GM23338 (cell line): Measurements from ENCODE around the gene HDAC9. TPM values are rescaled to one million over a fixed set of nuclear protein-coding genes. Genes with fewer than 3 reads are reported as not detected.

Source experiments
- ATAC-seq: fragments of 200-7000 bp; cut with Tn5 transposase; 3 replicates; pipeline ENCODE4 v1.9.1; 2020
- DNase-seq: peaks from one replicate; pipeline ENCODE4 v3.0.0-alpha.2; 2015; ENCODE audit warnings: low spot score
- H2AFZ ChIP-seq: fragments of 200-600 bp; sonication (generic); 2 replicates; pipeline ENCODE4 v1.8.0; 2016; ENCODE audit warnings: antibody characterized with exemption, mild to moderate bottlenecking, moderate library complexity
- H3F3A ChIP-seq: fragments of 200-600 bp; sonication (generic); replicated peaks from 2 replicates; pipeline ENCODE4 v1.8.0; 2017; ENCODE audit warnings: antibody characterized with exemption, mixed run types, low read depth
- H3K27ac ChIP-seq: fragments of 200-600 bp; sonication (generic); 2 replicates; pipeline ENCODE4 v1.6.1; 2016; ENCODE audit warnings: low read depth
- H3K27me3 ChIP-seq: fragments of 200-600 bp; sonication (generic); 2 replicates; pipeline ENCODE4 v1.8.0; 2016; ENCODE audit warnings: mild to moderate bottlenecking, mixed run types, moderate library complexity; ENCODE audit not compliant: insufficient read depth
- H3K36me3 ChIP-seq: fragments of 200-600 bp; sonication (generic); 2 replicates; pipeline ENCODE4 v1.8.0; 2016; ENCODE audit warnings: mild to moderate bottlenecking; ENCODE audit not compliant: insufficient read depth
- H3K4me1 ChIP-seq: fragments of 200-600 bp; sonication (generic); 2 replicates; pipeline ENCODE4 v1.8.0; 2016; ENCODE audit warnings: mild to moderate bottlenecking, moderate library complexity; ENCODE audit not compliant: insufficient read depth
- H3K4me2 ChIP-seq: fragments of 200-600 bp; sonication (generic); 2 replicates; pipeline ENCODE4 v1.7.1; 2017; ENCODE audit warnings: mixed run types
- H3K4me3 ChIP-seq: fragments of 200-600 bp; sonication (generic); 2 replicates; pipeline ENCODE4 v1.6.1; 2016; ENCODE audit warnings: mixed run types
- H3K79me2 ChIP-seq: fragments of 200-600 bp; sonication (generic); replicated peaks from 2 replicates; pipeline ENCODE4 v1.8.0; 2017; ENCODE audit warnings: mild to moderate bottlenecking; ENCODE audit not compliant: insufficient read depth
- H3K9me2 ChIP-seq: fragments of 200-600 bp; sonication (generic); 2 replicates; pipeline ENCODE4 v1.8.0; 2017; ENCODE audit not compliant: insufficient read depth
- H4K20me1 ChIP-seq: fragments of 200-600 bp; sonication (generic); replicated peaks from 2 replicates; pipeline ENCODE4 v1.8.0; 2017; ENCODE audit warnings: mild to moderate bottlenecking; ENCODE audit not compliant: insufficient read depth
- H3K27ac Mint-ChIP-seq: 2 replicates; pipeline ENCODE4 v1.8.0; 2020; ENCODE audit warnings: inconsistent platforms, mild to moderate bottlenecking, moderate library complexity, mixed read lengths
- H3K27me3 Mint-ChIP-seq: 3 replicates; pipeline ENCODE4 v1.8.0; 2022; ENCODE audit warnings: low read depth, mild to moderate bottlenecking, moderate library complexity, mixed read lengths, inconsistent platforms; ENCODE audit not compliant: insufficient read depth, poor library complexity
- H3K36me3 Mint-ChIP-seq: 3 replicates; pipeline ENCODE4 v1.8.0; 2021; ENCODE audit warnings: low read depth, mild to moderate bottlenecking, inconsistent platforms, moderate library complexity, mixed read lengths
- H3K4me1 Mint-ChIP-seq: 3 replicates; pipeline ENCODE4 v1.8.0; 2020; ENCODE audit warnings: mild to moderate bottlenecking, inconsistent platforms, mixed read lengths
- H3K4me3 Mint-ChIP-seq: 3 replicates; pipeline ENCODE4 v1.8.0; 2021; ENCODE audit warnings: moderate library complexity, mild to moderate bottlenecking, inconsistent platforms, mixed read lengths
- H3K9me3 Mint-ChIP-seq: 3 replicates; pipeline ENCODE4 v1.8.0; 2020; ENCODE audit warnings: moderate library complexity, mild to moderate bottlenecking, inconsistent platforms, mixed read lengths
- CREB1 ChIP-seq: fragments of 250-450 bp; sonication (Bioruptor Pico); IDR thresholded peaks from 2 replicates; pipeline ENCODE4 v1.5.0; 2020; ENCODE audit warnings: low read depth, mild to moderate bottlenecking, moderate library complexity
- EZH2 ChIP-seq: fragments of 200-600 bp; sonication (generic); IDR thresholded peaks from one replicate; pipeline ENCODE4 v1.8.0; 2017; ENCODE audit warnings: antibody characterized with exemption, mild to moderate bottlenecking, low read depth; ENCODE audit not compliant: unreplicated experiment
- EZH2phosphoT487 ChIP-seq: fragments of 200-600 bp; sonication (generic); IDR thresholded peaks from one replicate; pipeline ENCODE4 v1.8.1; 2018; ENCODE audit warnings: antibody characterized with exemption; ENCODE audit not compliant: unreplicated experiment
- JUNB ChIP-seq: IDR thresholded peaks from one replicate; pipeline ENCODE4 v1.6.1; 2016; ENCODE audit warnings: antibody characterized with exemption; ENCODE audit not compliant: unreplicated experiment
- NANOG ChIP-seq: IDR thresholded peaks from 2 replicates; pipeline ENCODE4 v1.6.1; 2016; ENCODE audit warnings: antibody characterized with exemption, borderline replicate concordance
- POLR2AphosphoS5 ChIP-seq: IDR thresholded peaks from 2 replicates; pipeline ENCODE4 v1.6.1; 2016; ENCODE audit warnings: antibody characterized with exemption, low read depth
- STAT1 ChIP-seq: IDR thresholded peaks from one replicate; pipeline ENCODE4 v1.6.1; 2016; ENCODE audit warnings: antibody characterized with exemption; ENCODE audit not compliant: unreplicated experiment
- ZNF114 ChIP-seq: fragments of 250-450 bp; sonication (Bioruptor Pico); IDR thresholded peaks from 2 replicates; pipeline ENCODE4 v1.5.0; 2020; ENCODE audit warnings: mild to moderate bottlenecking, moderate library complexity
- ZNF331 ChIP-seq: fragments of 250-450 bp; sonication (Bioruptor Pico); IDR thresholded peaks from 2 replicates; pipeline ENCODE4 v1.5.0; 2020; ENCODE audit warnings: low read depth, mild to moderate bottlenecking, moderate library complexity
- polyA plus RNA-seq: library from polyadenylated mRNA; unstranded; fragments of >200 nt; fragmentation: Nextera tagmentation; extraction: Ambion mirVana; gene quantifications from 2 replicates; pipeline ENCODE4 v1.2.1, GENCODE V29; 2016
- total RNA-seq: library from RNA; depleted of rRNA; stranded (reverse); fragments of >200 nt; shearing (Covaris generic); gene quantifications from 2 replicates; pipeline ENCODE4 v1.2.3, GENCODE V29; 2014
- TF ChIP-seq, protein P1 (sequence below): IDR thresholded peaks from 2 replicates; pipeline ENCODE4 v1.6.1; 2016; ENCODE audit warnings: antibody characterized with exemption
- TF ChIP-seq, protein P2 (sequence below), 2 experiments: fragments of 200-600 bp in 1 of 2; sonication (generic) in 1 of 2; conservative IDR thresholded peaks; 2 replicates each; pipeline versions ENCODE4 v1.5.1 to v1.6.1; 2016 to 2017; ENCODE audit warnings: antibody characterized with exemption in 2 of 2, low read depth in 2 of 2, mild to moderate bottlenecking in 2 of 2, moderate library complexity in 1 of 2
- TF ChIP-seq, protein P3 (sequence below): IDR thresholded peaks from one replicate; pipeline ENCODE4 v1.6.1; 2018; ENCODE audit warnings: antibody characterized with exemption; ENCODE audit not compliant: unreplicated experiment
- TF ChIP-seq, protein P4 (sequence below): fragments of 250-450 bp; sonication (Bioruptor Pico); IDR thresholded peaks from 2 replicates; pipeline ENCODE4 v1.5.0; 2020; ENCODE audit warnings: mild to moderate bottlenecking, moderate library complexity

The HDAC9 gene
- total and polyA plus RNA-seq, 2 experiments from 2014 or later = 8.3 to 18.5 TPM

DNA sequence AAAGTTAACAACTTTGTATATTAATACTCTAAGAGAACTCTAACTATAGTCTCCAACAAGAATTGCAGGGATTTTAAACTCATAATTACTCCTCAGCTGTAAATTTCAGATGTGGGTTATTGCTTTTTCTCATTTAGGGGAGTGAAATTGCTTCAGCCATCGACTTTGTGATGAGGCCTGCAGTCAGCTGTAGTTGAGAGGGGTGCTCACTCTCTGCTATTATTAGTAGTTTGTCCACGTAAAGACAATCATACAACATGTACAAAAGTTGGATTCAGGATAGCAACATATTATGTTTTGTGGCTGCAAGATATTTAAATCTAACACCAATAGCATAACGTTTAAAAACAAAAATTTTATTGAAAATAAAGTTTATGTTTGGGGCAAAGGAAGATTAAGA lies 28.7 kb downstream of the HDAC9 start:
- Histone ChIP-seq H3K9me2 (no peaks in the 10 kb centered on the region), H4K20me1 (no peaks in the 10 kb centered on the region), H3F3A (no peaks in the 10 kb centered on the region), H3K4me1 (no peaks in the 10 kb centered on the region), H3K4me2 (no peak overlapping the region), H3K27ac (no peak overlapping the region), H3K27me3 (no peaks in the 10 kb centered on the region), H3K4me3 (no peak overlapping the region), H3K36me3 (no peaks in the 10 kb centered on the region), H3K79me2 (no peaks in the 10 kb centered on the region), H2AFZ (no peak overlapping the region)
- H3K27ac Mint-ChIP-seq = no peak overlapping the region
- no peaks in the 10 kb centered on the region for H3K36me3 Mint-ChIP-seq
- H3K27me3 Mint-ChIP-seq = no peaks in the 10 kb centered on the region
- no peak for ATAC-seq
- no peak for TF ChIP-seq ZNF331 (CRISPR knock-in tag)
- no peak for TF ChIP-seq STAT1
- TF ChIP-seq, protein P1, sequence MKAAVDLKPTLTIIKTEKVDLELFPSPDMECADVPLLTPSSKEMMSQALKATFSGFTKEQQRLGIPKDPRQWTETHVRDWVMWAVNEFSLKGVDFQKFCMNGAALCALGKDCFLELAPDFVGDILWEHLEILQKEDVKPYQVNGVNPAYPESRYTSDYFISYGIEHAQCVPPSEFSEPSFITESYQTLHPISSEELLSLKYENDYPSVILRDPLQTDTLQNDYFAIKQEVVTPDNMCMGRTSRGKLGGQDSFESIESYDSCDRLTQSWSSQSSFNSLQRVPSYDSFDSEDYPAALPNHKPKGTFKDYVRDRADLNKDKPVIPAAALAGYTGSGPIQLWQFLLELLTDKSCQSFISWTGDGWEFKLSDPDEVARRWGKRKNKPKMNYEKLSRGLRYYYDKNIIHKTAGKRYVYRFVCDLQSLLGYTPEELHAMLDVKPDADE = no peak
- TF ChIP-seq, protein P2, sequence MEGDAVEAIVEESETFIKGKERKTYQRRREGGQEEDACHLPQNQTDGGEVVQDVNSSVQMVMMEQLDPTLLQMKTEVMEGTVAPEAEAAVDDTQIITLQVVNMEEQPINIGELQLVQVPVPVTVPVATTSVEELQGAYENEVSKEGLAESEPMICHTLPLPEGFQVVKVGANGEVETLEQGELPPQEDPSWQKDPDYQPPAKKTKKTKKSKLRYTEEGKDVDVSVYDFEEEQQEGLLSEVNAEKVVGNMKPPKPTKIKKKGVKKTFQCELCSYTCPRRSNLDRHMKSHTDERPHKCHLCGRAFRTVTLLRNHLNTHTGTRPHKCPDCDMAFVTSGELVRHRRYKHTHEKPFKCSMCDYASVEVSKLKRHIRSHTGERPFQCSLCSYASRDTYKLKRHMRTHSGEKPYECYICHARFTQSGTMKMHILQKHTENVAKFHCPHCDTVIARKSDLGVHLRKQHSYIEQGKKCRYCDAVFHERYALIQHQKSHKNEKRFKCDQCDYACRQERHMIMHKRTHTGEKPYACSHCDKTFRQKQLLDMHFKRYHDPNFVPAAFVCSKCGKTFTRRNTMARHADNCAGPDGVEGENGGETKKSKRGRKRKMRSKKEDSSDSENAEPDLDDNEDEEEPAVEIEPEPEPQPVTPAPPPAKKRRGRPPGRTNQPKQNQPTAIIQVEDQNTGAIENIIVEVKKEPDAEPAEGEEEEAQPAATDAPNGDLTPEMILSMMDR (conservative IDR thresholded peaks at IDR 0.05; ENCODE audit: low read depth in 2 of 2) = no peak
- TF ChIP-seq JUNB = no peak
- TF ChIP-seq CREB1 (CRISPR knock-in tag) = no peak
- TF ChIP-seq, protein P3, sequence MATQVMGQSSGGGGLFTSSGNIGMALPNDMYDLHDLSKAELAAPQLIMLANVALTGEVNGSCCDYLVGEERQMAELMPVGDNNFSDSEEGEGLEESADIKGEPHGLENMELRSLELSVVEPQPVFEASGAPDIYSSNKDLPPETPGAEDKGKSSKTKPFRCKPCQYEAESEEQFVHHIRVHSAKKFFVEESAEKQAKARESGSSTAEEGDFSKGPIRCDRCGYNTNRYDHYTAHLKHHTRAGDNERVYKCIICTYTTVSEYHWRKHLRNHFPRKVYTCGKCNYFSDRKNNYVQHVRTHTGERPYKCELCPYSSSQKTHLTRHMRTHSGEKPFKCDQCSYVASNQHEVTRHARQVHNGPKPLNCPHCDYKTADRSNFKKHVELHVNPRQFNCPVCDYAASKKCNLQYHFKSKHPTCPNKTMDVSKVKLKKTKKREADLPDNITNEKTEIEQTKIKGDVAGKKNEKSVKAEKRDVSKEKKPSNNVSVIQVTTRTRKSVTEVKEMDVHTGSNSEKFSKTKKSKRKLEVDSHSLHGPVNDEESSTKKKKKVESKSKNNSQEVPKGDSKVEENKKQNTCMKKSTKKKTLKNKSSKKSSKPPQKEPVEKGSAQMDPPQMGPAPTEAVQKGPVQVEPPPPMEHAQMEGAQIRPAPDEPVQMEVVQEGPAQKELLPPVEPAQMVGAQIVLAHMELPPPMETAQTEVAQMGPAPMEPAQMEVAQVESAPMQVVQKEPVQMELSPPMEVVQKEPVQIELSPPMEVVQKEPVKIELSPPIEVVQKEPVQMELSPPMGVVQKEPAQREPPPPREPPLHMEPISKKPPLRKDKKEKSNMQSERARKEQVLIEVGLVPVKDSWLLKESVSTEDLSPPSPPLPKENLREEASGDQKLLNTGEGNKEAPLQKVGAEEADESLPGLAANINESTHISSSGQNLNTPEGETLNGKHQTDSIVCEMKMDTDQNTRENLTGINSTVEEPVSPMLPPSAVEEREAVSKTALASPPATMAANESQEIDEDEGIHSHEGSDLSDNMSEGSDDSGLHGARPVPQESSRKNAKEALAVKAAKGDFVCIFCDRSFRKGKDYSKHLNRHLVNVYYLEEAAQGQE = no peak
- TF ChIP-seq EZH2phosphoT487 = no peak
- TF ChIP-seq ZNF114 (CRISPR knock-in tag) = no peak
- TF ChIP-seq NANOG = no peak
- TF ChIP-seq, protein P4, sequence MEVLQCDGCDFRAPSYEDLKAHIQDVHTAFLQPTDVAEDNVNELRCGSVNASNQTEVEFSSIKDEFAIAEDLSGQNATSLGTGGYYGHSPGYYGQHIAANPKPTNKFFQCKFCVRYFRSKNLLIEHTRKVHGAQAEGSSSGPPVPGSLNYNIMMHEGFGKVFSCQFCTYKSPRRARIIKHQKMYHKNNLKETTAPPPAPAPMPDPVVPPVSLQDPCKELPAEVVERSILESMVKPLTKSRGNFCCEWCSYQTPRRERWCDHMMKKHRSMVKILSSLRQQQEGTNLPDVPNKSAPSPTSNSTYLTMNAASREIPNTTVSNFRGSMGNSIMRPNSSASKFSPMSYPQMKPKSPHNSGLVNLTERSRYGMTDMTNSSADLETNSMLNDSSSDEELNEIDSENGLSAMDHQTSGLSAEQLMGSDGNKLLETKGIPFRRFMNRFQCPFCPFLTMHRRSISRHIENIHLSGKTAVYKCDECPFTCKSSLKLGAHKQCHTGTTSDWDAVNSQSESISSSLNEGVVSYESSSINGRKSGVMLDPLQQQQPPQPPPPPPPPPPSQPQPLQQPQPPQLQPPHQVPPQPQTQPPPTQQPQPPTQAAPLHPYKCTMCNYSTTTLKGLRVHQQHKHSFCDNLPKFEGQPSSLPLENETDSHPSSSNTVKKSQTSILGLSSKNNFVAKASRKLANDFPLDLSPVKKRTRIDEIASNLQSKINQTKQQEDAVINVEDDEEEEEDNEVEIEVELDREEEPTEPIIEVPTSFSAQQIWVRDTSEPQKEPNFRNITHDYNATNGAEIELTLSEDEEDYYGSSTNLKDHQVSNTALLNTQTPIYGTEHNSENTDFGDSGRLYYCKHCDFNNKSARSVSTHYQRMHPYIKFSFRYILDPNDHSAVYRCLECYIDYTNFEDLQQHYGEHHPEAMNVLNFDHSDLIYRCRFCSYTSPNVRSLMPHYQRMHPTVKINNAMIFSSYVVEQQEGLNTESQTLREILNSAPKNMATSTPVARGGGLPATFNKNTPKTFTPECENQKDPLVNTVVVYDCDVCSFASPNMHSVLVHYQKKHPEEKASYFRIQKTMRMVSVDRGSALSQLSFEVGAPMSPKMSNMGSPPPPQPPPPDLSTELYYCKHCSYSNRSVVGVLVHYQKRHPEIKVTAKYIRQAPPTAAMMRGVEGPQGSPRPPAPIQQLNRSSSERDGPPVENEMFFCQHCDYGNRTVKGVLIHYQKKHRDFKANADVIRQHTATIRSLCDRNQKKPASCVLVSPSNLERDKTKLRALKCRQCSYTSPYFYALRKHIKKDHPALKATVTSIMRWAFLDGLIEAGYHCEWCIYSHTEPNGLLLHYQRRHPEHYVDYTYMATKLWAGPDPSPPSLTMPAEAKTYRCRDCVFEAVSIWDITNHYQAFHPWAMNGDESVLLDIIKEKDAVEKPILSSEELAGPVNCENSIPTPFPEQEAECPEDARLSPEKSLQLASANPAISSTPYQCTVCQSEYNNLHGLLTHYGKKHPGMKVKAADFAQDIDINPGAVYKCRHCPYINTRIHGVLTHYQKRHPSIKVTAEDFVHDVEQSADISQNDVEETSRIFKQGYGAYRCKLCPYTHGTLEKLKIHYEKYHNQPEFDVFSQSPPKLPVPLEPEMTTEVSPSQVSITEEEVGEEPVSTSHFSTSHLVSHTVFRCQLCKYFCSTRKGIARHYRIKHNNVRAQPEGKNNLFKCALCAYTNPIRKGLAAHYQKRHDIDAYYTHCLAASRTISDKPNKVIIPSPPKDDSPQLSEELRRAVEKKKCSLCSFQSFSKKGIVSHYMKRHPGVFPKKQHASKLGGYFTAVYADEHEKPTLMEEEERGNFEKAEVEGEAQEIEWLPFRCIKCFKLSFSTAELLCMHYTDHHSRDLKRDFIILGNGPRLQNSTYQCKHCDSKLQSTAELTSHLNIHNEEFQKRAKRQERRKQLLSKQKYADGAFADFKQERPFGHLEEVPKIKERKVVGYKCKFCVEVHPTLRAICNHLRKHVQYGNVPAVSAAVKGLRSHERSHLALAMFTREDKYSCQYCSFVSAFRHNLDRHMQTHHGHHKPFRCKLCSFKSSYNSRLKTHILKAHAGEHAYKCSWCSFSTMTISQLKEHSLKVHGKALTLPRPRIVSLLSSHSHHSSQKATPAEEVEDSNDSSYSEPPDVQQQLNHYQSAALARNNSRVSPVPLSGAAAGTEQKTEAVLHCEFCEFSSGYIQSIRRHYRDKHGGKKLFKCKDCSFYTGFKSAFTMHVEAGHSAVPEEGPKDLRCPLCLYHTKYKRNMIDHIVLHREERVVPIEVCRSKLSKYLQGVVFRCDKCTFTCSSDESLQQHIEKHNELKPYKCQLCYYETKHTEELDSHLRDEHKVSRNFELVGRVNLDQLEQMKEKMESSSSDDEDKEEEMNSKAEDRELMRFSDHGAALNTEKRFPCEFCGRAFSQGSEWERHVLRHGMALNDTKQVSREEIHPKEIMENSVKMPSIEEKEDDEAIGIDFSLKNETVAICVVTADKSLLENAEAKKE (CRISPR knock-in tag) = no peak
- TF ChIP-seq EZH2 = no peak
- TF ChIP-seq POLR2AphosphoS5 = no peak
- no peak for DNase-seq
- H3K4me1 Mint-ChIP-seq = peaks cover 11% of the 10 kb centered on the region
- H3K9me3 Mint-ChIP-seq = no peaks in the 10 kb centered on the region
- H3K4me3 Mint-ChIP-seq = no peak overlapping the region
